Chondrocyte (in vitro differentiated cells): ENCODE measurements around the gene YPEL3. TPM values are rescaled to one million over a fixed set of nuclear protein-coding genes. Genes with fewer than 3 reads are reported as not detected.

Experiments used
- DNase-seq: peaks from one replicate; pipeline ENCODE4 v3.0.0; 2021; ENCODE audit warnings: mixed read lengths, low spot score
- H3K27ac Mint-ChIP-seq: one replicate; pipeline ENCODE4 v1.8.0; 2021; ENCODE audit warnings: mild to moderate bottlenecking, moderate library complexity, mixed read lengths; ENCODE audit not compliant: unreplicated experiment
- H3K27me3 Mint-ChIP-seq: 2 replicates; pipeline ENCODE4 v1.8.0; 2021; ENCODE audit warnings: low read depth, mixed read lengths
- H3K36me3 Mint-ChIP-seq: 2 replicates; pipeline ENCODE4 v1.8.0; 2021; ENCODE audit warnings: low read depth, mixed read lengths
- H3K4me1 Mint-ChIP-seq: 2 replicates; pipeline ENCODE4 v1.8.0; 2021; ENCODE audit warnings: low read depth, mild to moderate bottlenecking, mixed read lengths
- H3K4me3 Mint-ChIP-seq: one replicate; pipeline ENCODE4 v1.8.0; 2021; ENCODE audit warnings: mild to moderate bottlenecking, moderate library complexity, mixed read lengths; ENCODE audit not compliant: unreplicated experiment
- H3K9me3 Mint-ChIP-seq: 2 replicates; pipeline ENCODE4 v1.8.0; 2021; ENCODE audit warnings: low read depth, mixed read lengths
- long read RNA-seq: library from polyadenylated mRNA; stranded (forward); transcript quantifications from one replicate; pipeline ENCODE4 v2.0.0, GENCODE V29; 2021
- total RNA-seq: library from RNA; stranded (reverse); gene quantifications from 3 replicates; pipeline ENCODE4 v1.2.1, GENCODE V29; 2021
- TF ChIP-seq, protein P1 (sequence below): fragments of 200-600 bp; sonication (generic); IDR thresholded peaks from 2 replicates; pipeline ENCODE4 v1.5.0; 2021; ENCODE audit warnings: antibody characterized with exemption, mild to moderate bottlenecking, moderate library complexity

YPEL3 gene, protein sequence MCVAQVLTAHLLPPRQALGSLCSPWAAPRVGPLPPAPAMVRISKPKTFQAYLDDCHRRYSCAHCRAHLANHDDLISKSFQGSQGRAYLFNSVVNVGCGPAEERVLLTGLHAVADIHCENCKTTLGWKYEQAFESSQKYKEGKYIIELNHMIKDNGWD
- 23.3 to 31.9 TPM (median 28.1 TPM) in 3 replicates for total RNA-seq
- long read RNA-seq, transcript YPEL3-201 (5 exons, 935 nt): major isoform, 19 of 28 reads
- long read RNA-seq, partial matches to known transcripts: 0 of 28 reads
- long read RNA-seq, other reads (novel, unspliced or antisense): 2 of 28 reads

DNA sequence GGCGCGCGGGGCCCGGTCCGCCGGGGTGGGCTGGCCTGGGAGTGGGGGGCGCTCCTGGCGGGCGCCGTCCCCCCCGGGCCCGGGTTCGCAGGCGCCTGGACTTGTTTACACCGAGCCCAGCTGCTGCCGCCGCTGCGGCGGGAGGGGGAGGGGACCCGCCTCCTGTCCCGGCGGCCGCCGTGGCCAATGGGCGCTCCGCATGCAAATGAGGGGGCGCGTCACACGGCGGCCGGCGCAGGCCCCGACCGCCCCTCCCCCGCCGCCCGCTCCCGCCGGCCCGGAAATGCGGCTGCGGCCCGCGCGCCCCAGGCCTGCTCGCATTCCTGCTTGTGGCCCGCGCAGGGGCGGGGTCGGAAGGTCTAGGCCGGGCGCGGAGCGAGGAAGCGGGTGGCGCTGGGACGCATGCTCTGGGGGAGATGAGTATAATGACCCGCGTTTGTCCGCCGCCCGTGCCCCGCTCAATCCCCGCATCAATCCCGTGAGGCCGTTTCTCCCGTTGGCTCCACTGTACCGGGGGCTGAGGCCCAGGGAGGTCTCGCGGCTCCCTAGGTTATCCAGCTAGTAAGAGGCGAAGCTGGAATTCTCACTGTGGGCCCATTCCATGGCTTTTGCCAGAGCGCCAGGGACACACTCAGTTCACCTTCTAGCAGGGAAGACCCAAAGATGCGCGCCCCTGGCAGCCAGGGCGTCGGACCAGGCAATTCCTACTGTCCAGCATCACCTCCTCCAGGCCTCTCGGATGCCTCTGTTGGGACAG is at the start of gene YPEL3:
Gene YPEL3, minus strand, starts transcription at position 109 of the 757 bp plus-strand sequence. CDS start 731 bp downstream, outside the sequence.
- H3K4me1 Mint-ChIP-seq: peaks cover 34% of the 10 kb centered on the region
- TF ChIP-seq, protein P1, sequence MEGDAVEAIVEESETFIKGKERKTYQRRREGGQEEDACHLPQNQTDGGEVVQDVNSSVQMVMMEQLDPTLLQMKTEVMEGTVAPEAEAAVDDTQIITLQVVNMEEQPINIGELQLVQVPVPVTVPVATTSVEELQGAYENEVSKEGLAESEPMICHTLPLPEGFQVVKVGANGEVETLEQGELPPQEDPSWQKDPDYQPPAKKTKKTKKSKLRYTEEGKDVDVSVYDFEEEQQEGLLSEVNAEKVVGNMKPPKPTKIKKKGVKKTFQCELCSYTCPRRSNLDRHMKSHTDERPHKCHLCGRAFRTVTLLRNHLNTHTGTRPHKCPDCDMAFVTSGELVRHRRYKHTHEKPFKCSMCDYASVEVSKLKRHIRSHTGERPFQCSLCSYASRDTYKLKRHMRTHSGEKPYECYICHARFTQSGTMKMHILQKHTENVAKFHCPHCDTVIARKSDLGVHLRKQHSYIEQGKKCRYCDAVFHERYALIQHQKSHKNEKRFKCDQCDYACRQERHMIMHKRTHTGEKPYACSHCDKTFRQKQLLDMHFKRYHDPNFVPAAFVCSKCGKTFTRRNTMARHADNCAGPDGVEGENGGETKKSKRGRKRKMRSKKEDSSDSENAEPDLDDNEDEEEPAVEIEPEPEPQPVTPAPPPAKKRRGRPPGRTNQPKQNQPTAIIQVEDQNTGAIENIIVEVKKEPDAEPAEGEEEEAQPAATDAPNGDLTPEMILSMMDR: no peak

DNA sequence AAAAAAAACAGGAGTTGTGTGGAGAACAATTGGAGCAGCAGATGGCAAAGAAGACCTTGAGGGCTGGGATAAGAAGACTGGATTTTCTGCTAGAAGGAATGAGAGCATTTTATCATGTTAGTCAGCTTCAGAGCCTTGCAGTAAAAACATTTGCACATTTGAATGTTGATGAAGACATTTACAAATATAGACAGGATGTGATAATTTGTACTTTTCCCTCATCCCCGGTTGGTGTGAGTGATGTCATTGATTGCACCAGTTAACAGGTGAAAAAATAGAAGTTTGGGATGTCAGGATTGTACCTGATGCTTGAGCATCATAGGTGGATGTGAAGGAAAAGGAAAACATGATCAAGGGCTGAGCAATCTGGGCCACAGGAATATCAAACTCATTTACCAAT is 49.6 kb upstream of the YPEL3 start:
- TF ChIP-seq, protein P1: no peak
- peaks cover 2% of the 10 kb centered on the region for H3K36me3 Mint-ChIP-seq
- peaks cover 12% of the 10 kb centered on the region for H3K9me3 Mint-ChIP-seq
- H3K27me3 Mint-ChIP-seq: no peaks in the 10 kb centered on the region
- H3K4me1 Mint-ChIP-seq: no peaks in the 10 kb centered on the region
- H3K27ac Mint-ChIP-seq: no peak overlapping the region
- H3K4me3 Mint-ChIP-seq: no peak overlapping the region
- DNase-seq: no peak

More for the DNA sequence above, at the start of gene YPEL3:
- H3K4me3 Mint-ChIP-seq: peak within 1 kb of the TSS; percentile 82
- peaks cover 2% of the 10 kb centered on the region for H3K36me3 Mint-ChIP-seq
- H3K27ac Mint-ChIP-seq: peak within 1 kb of the TSS; percentile 95
- H3K27me3 Mint-ChIP-seq: no peaks in the 10 kb centered on the region
- peaks cover 3% of the 10 kb centered on the region for H3K9me3 Mint-ChIP-seq
- DNase-seq: no peak

DNA sequence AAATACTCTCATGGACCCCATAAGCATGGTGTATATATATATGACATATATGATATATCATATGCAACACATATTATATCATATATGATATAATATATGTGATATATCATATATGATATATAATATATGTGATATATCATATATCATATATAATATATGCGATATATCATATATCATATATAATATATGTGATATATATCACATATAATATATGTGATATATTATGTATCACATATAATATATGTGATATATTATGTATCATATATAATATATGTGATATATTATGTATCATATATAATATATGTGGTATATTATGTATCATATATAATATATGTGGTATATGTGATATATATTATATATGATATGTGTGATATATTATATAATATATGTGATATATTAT is 48.9 kb upstream of the YPEL3 start:
- Mint-ChIP-seq H3K4me1 (no peaks in the 10 kb centered on the region), H3K9me3 (peaks cover 8% of the 10 kb centered on the region), H3K27me3 (no peaks in the 10 kb centered on the region), H3K36me3 (peaks cover 2% of the 10 kb centered on the region), H3K4me3 (no peak overlapping the region), H3K27ac (no peak overlapping the region)
- TF ChIP-seq, protein P1: no peak
- DNase-seq: no peak

DNA sequence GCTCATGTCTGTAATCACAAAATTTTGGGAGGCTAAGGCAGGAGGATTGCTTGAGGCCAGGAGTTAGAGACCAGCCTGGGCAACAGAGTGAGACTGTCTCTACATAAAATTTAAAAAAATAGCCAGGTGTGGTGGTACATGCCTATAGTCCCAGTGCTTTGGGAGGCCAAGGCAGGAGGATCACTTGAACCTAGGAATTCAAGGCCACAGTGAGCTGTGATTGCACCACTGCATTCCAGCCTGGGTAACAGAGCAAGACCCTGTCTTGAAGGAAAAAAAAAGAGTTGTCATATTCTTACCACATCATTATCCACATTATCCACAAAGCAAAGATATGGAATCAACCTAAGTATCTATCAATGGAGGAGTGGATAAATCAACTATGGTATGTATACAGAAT is 48.0 kb upstream of the YPEL3 start:
- TF ChIP-seq, protein P1: no peak

DNA sequence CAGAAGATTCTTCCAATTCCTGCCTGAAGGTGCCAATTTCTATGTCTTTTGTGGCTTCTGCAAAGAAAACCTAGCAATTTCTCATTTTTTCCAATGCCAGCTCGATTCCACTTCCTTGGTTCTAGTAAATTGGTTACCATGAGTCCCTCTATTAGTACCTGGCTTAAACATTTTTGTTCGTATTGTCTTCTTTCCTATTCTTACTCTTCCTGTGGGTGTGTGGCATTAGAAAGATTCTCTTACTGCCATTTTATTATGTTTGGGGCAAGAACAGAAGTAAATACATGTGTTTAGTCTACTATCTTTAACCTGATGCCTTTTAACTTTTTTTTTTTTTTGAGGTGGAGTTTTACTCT is 47.3 kb upstream of the YPEL3 start:
- TF ChIP-seq, protein P1: no peak
- H3K9me3 Mint-ChIP-seq: no peaks in the 10 kb centered on the region
- no peaks in the 10 kb centered on the region for H3K36me3 Mint-ChIP-seq
- no peaks in the 10 kb centered on the region for H3K27me3 Mint-ChIP-seq
- no peak overlapping the region for H3K4me3 Mint-ChIP-seq
- DNase-seq: no peak
- H3K27ac Mint-ChIP-seq: no peak overlapping the region
- H3K4me1 Mint-ChIP-seq: no peaks in the 10 kb centered on the region

More for the DNA sequence above, 48.0 kb upstream of the YPEL3 start:
- no peak for DNase-seq
- H3K4me1 Mint-ChIP-seq: no peaks in the 10 kb centered on the region
- H3K27ac Mint-ChIP-seq: no peak overlapping the region
- peaks cover under 1% of the 10 kb centered on the region for H3K9me3 Mint-ChIP-seq
- H3K27me3 Mint-ChIP-seq: no peaks in the 10 kb centered on the region
- H3K4me3 Mint-ChIP-seq: no peak overlapping the region
- no peaks in the 10 kb centered on the region for H3K36me3 Mint-ChIP-seq
